ENCODE measurements around the gene HOXC12. TPM values are rescaled to one million over a fixed set of nuclear protein-coding genes. Genes with fewer than 3 reads are reported as not detected.
A peak's percentile ranks its signal among the peaks of the same experiment; 100 is the strongest.

The HOXC12 gene
- total RNA-seq, 1 experiment from 2014 or later = 1.9 TPM

- no peaks in the 10 kb centered on the region for H3K9me3 ChIP-seq
- DNase-seq = no peak
- H3K27me3 ChIP-seq = no peaks in the 10 kb centered on the region
- peaks cover 15% of the 10 kb centered on the region for H3K36me3 ChIP-seq
- H3K4me3 ChIP-seq = no peak overlapping the region
These were observed 48.9 kb downstream of the HOXC12 start for GRCh38 chr12:54003625-54004024.

- no peaks in the 10 kb centered on the region for H3K27me3 ChIP-seq
- DNase-seq = no peak
- no peak overlapping the region for H3K4me3 ChIP-seq
- H3K9me3 ChIP-seq = no peaks in the 10 kb centered on the region
- H3K36me3 ChIP-seq = peaks cover 15% of the 10 kb centered on the region
These were observed 49.5 kb downstream of the HOXC12 start for GRCh38 chr12:54004063-54004840.

GRCh38 chr12:54004841-54005530 is 50.3 kb downstream of the HOXC12 start:
- Histone ChIP-seq H3K27me3 (no peaks in the 10 kb centered on the region), H3K4me3 (no peak overlapping the region), H3K9me3 (no peaks in the 10 kb centered on the region), H3K36me3 (peaks cover 15% of the 10 kb centered on the region)
- DNase-seq = no peak

- no peak for DNase-seq
- peaks cover 15% of the 10 kb centered on the region for H3K36me3 ChIP-seq
- H3K4me3 ChIP-seq = no peak overlapping the region
- H3K27me3 ChIP-seq = no peaks in the 10 kb centered on the region
- H3K9me3 ChIP-seq = no peaks in the 10 kb centered on the region
These were observed 50.8 kb downstream of the HOXC12 start for GRCh38 chr12:54005531-54005852.

- H3K27me3 ChIP-seq = no peaks in the 10 kb centered on the region
- no peaks in the 10 kb centered on the region for H3K9me3 ChIP-seq
- H3K4me3 ChIP-seq = no peak overlapping the region; the same call in 1 of the 2 replicates
- peak; percentile 77 for DNase-seq
- peaks cover 16% of the 10 kb centered on the region for H3K36me3 ChIP-seq
These were observed 51.3 kb downstream of the HOXC12 start for GRCh38 chr12:54005853-54006558.

GRCh38 chr12:54006559-54007220 is 52.0 kb downstream of the HOXC12 start:
- Histone ChIP-seq H3K4me3 (no peak overlapping the region), H3K9me3 (no peaks in the 10 kb centered on the region), H3K36me3 (peaks cover 22% of the 10 kb centered on the region), H3K27me3 (no peaks in the 10 kb centered on the region)
- no peak for DNase-seq

GRCh38 chr12:54007538-54008259 is 53.0 kb downstream of the HOXC12 start:
- peaks cover 15% of the 10 kb centered on the region for H3K36me3 ChIP-seq
- no peak overlapping the region for H3K4me3 ChIP-seq
- H3K9me3 ChIP-seq = no peaks in the 10 kb centered on the region
- DNase-seq = no peak
- H3K27me3 ChIP-seq = no peaks in the 10 kb centered on the region

- H3K9me3 ChIP-seq = no peaks in the 10 kb centered on the region
- no peak for DNase-seq
- no peaks in the 10 kb centered on the region for H3K27me3 ChIP-seq
- peak overlapping the region; percentile 58; the same call in 1 of the 2 replicates for H3K4me3 ChIP-seq
- H3K36me3 ChIP-seq = peaks cover 17% of the 10 kb centered on the region
These were observed 53.5 kb downstream of the HOXC12 start for GRCh38 chr12:54008260-54008552.

Other genes with a start within 250 kb of the HOXC12 start
- gene CALCOCO1, start 227.5 kb upstream of the HOXC12 start, total RNA-seq (2014; rRNA removed; shearing (Covaris generic); ENCODE audit: low replicate concordance) = 35.7 and 42.4 TPM in 2 replicates
- gene CISTR, start 202.9 kb upstream of the HOXC12 start, total RNA-seq (2014; rRNA removed; shearing (Covaris generic); ENCODE audit: low replicate concordance) = not detected in 2 replicates
- 1.7 and 5.1 TPM in 2 replicates for gene HOXC13, start 16.1 kb upstream of the HOXC12 start, total RNA-seq (2014; rRNA removed; shearing (Covaris generic); ENCODE audit: low replicate concordance)
- 0.30 and 1.3 TPM in 2 replicates for gene HOXC11, start 18.2 kb downstream of the HOXC12 start, total RNA-seq (2014; rRNA removed; shearing (Covaris generic); ENCODE audit: low replicate concordance)
- gene HOTAIR, start 20.1 kb downstream of the HOXC12 start, total RNA-seq (2014; rRNA removed; shearing (Covaris generic); ENCODE audit: low replicate concordance) = 4.2 and 4.5 TPM in 2 replicates
- 19.8 and 27.4 TPM in 2 replicates for gene HOXC10, start 30.2 kb downstream of the HOXC12 start, total RNA-seq (2014; rRNA removed; shearing (Covaris generic); ENCODE audit: low replicate concordance)
- 1.9 and 7.9 TPM in 2 replicates for gene HOXC9, start 45.3 kb downstream of the HOXC12 start, total RNA-seq (2014; rRNA removed; shearing (Covaris generic); ENCODE audit: low replicate concordance)
- 0.10 and 0.13 TPM in 2 replicates for gene HOXC8, start 54.1 kb downstream of the HOXC12 start, total RNA-seq (2014; rRNA removed; shearing (Covaris generic); ENCODE audit: low replicate concordance)
- 4.9 and 5.3 TPM in 2 replicates for gene HOXC6, start 73.5 kb downstream of the HOXC12 start, total RNA-seq (2014; rRNA removed; shearing (Covaris generic); ENCODE audit: low replicate concordance)
- gene HOXC5, start 78.1 kb downstream of the HOXC12 start, total RNA-seq (2014; rRNA removed; shearing (Covaris generic); ENCODE audit: low replicate concordance) = not detected in 2 replicates
- 2.3 and 5.2 TPM in 2 replicates for gene HOXC4, start 98.9 kb downstream of the HOXC12 start, total RNA-seq (2014; rRNA removed; shearing (Covaris generic); ENCODE audit: low replicate concordance)
- gene SMUG1, start 234.1 kb downstream of the HOXC12 start, total RNA-seq (2014; rRNA removed; shearing (Covaris generic); ENCODE audit: low replicate concordance) = 33.1 and 48.3 TPM in 2 replicates

Data from MG63 (cell line).